Activated naive CD4-positive, alpha-beta T cell treated with Interleukin-2 at 50 U/mL for 16 hours (primary cell): Measurements from ENCODE around the gene SLC44A5.
"Not testable (repeated sequence)": the region's sequence is repeated elsewhere in the genome, so short reads cannot be mapped to it uniquely, and the experiment has no call there.

Source experiments
- DNase-seq: peaks from one replicate; pipeline ENCODE4 v3.0.0-alpha.2; 2020

SLC44A5 gene

GRCh38 chr1:75444220-75444619 is 166.7 kb downstream of the SLC44A5 start:
- no peak for DNase-seq

DNA sequence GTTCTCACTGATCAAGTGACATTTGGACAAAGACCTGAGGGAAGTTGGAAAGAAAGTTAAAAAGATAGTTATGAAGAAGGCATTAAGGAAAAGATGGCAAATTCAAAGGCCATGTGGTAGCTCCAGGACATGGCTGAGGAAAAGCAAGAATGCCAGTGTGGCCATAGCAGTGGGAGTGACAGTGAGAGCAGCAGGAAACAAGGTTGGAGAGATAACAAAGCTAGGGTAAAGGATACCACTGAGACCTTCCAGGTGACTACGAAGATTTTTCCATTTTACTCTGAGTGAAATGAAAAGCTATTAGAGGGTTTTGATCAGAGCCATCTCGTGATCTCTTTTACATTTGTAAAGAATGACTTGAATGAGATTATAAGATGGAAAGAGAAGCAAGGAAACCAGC is 170.6 kb downstream of the SLC44A5 start:
- DNase-seq: no peak

- DNase-seq: no peak
These were observed 172.6 kb downstream of the SLC44A5 start for GRCh38 chr1:75438355-75438754.

GRCh38 chr1:75431843-75432242 is 179.1 kb downstream of the SLC44A5 start:
- DNase-seq: no peak

DNA sequence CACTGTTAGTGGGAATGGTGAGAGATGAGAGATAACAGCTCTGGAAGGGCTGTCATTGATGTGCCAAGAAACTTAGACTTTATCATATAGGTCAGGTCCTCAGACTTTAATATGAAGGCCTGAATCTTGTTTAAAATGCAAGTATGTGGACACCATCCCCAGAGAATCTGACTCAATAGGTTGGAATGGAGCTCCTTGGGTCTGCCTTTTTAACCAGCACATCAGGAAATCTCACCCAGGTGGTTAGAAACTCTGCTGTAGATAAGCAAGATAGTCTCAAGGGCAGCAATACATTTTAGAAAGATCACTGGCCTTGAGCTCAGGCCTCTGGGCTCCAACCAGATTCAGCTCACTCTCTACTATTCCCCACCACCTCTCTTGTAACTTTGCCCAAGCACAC is 180.4 kb downstream of the SLC44A5 start:
- DNase-seq: no peak

DNA sequence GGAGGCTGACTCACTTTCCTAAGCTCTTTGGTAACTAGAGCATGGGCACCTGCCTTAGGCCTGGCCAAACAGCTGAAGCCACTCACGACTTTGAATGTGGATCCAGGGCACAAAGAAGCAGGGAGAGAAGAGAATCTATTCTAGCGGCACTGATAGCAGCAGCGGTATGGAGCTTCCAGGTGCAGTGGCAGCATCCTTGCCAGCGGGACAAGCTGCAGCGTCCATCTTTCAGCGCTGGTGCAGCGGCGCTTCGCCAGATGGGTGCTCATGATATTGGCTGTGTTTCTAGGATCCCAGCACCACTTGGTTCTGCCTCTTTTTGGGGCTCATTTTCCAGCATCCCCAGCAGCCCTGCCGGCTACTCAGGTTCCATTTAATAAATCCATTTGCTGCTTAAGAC is 184.2 kb downstream of the SLC44A5 start:
- DNase-seq: no peak

DNA sequence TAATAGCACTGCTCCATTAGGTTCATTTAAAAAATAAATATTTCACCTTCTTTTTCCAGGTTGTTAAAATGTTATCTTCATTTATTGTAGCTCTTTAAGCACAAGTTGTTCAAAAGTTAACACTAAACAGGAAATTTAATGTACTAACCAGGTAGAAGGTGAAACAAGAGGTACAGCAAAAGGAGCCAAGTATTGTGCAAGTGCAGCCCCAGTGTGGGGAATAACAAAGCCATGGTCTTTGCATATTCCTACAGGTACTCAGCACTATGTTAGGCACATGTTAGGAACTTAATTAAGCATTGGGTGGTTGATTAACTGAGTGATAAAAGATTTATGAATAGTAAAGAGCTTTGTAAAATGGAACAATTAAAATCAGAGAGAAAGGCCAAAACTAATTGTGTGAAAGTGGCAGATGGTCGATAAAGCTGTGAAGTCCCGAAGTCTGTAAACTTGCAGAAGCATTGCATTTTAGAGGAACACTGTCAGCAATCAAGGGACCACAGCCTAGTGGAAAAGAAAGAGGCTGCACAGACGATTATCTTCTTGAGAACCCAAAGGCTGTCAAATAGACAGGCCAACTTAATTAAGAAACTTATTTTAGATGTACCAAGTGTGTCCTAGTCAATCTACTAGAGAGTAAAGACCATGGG is 185.8 kb downstream of the SLC44A5 start:
- no peak for DNase-seq

DNA sequence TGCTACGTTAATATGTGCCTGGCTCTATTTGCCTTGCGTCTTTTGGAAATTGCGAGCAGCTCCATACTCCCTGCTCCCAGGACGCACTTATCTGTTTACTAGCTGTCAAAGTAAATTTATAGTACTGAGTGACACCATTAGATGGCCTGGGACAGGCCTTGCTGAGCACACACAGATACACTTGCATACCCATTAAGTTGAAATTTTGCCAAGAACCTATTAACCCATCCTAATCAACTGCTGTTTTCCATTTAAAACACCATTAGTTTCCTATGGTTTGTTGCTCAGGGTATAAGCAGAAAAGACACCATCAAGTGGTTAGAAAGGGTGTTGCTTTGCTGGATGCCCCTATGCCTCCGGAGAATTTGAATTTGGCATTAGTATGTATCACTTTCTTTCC is 187.3 kb downstream of the SLC44A5 start:
- no peak for DNase-seq

DNA sequence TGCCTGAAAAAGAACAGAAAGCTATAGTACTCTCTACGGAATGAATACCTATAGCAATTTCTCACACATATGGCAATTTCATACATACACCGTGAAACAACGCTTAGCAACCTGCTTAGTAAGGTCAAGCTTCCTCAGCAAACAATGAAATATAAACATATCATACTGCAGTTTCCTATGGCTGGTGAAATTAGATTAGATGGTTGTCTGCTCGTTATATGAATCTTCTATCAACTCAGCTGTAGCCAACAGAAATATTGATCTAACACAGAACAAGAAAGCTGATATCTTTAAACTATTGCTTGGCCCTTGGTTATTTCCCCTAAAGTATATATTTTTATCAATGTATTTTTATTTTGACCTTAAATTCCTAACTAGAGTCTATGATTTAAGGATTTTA is 187.8 kb downstream of the SLC44A5 start:
- no peak for DNase-seq

DNA sequence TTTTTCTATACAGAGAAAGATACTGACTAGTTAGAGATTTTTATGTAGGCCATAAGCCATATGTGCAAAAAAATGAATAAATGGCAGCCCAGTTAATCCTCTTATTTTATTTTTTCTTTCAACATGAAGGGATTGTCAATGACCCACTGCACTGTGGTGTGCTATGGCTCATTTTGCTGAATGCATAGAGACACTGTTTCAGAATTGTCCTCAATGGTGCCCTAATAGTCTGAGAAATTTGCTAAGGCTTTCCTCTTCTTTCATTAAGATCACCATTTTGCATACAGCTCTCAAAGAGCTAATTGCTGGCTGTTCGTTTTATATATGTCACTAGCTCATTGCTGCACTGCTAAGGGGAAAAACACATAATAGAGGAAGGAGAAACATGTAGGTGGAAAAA is 189.5 kb downstream of the SLC44A5 start:
- DNase-seq: no peak

DNA sequence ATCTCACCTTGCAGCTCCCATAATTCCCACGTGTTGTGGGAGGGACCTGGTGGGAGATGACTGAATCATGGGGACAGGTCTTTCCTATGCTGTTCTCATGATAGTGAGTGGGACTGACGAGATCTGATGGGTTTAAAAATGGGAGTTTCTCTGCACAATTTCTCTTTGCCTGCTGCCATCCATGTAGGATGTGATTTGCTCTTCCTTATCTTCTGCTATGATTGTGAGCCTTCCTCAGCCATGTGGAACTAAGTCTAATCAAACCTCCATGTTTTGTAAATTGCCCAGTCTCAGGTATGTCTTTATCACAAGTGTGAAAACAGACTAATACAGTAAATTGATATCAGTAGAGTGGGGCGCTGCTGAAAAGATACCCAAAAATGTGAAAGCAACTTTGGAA is 195.7 kb downstream of the SLC44A5 start:
- DNase-seq: no peak

- DNase-seq: no peak
These were observed 198.3 kb downstream of the SLC44A5 start for GRCh38 chr1:75412616-75413015.

GRCh38 chr1:75404681-75405080 is 206.2 kb downstream of the SLC44A5 start:
- not testable (repeated sequence) for DNase-seq

DNA sequence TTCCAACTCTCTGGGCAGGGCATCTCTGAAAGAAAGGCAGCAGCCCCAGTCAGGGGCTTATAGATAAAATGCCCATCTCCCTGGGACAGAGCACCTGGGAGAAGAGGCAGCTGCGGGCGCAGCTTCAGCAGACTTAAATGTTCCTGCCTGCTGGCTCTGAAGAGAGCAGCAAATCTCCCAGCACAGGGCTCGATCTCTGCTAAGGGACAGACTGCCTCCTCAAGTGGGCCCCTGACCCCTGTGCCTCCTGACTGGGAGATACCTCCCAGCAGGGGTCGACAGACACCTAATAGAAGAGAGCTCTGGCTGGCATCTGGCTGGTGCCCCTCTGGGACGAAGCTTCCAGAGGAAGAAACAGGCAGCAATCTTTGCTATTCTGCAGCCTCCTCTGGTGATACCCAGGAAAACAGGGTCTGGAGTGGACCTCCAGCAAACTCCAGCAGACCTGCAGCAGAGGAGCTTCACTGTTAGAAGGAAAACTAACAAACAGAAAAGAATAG is 207.7 kb downstream of the SLC44A5 start:
- DNase-seq: not testable (repeated sequence)

GRCh38 chr1:75400716-75401115 is 210.2 kb downstream of the SLC44A5 start:
- DNase-seq: no peak

GRCh38 chr1:75396745-75397144 is 214.2 kb downstream of the SLC44A5 start:
- no peak for DNase-seq

- no peak for DNase-seq
These were observed 214.7 kb downstream of the SLC44A5 start for GRCh38 chr1:75396260-75396659.

- no peak for DNase-seq
These were observed 216.4 kb downstream of the SLC44A5 start for GRCh38 chr1:75394386-75395139.

- DNase-seq: no peak
These were observed 218.6 kb downstream of the SLC44A5 start for GRCh38 chr1:75392278-75392677.

DNA sequence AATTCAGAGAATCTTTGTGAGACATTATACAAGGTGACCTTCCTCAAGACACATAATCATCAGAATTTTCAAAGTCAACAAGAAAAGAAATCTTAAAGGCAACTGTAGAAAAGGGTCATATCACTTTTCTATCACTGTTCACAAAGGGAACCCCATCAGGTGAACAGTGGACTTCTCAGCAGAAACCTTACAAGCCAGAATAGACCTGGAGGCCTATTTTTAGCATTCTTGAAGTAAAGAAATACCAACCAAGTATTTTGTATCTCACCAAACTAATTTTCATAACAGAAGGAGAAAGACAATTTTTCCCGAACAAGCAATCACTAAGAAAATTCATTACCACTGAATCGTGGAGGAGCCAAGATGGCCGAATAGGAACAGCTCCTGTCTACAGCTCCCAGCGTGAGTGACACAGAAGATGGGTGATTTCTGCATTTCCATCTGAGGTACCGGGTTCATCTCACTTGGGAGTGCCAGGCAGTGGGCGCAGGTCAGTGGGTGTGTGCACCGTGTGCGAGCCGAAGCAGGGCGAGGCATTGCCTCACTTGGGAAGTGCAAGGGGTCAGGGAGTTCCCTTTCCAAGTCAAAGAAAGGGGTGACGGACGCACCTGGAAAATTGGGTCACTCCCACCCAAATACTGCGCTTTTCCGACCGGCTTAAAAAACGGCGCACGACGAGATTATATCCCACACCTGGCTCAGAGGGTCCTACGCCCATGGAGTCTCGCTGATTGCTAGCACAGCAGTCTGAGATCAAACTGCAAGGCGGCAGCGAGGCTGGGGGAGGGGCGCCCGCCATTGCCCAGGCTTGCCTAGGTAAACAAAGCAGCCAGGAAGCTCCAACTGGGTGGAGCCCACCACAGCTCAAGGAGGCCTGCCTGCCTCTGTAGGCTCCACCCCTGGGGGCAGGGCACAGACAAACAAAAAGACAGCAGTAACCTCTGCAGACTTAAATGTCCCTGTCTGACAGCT is 235.2 kb downstream of the SLC44A5 start:
- DNase-seq: not testable (repeated sequence)

DNA sequence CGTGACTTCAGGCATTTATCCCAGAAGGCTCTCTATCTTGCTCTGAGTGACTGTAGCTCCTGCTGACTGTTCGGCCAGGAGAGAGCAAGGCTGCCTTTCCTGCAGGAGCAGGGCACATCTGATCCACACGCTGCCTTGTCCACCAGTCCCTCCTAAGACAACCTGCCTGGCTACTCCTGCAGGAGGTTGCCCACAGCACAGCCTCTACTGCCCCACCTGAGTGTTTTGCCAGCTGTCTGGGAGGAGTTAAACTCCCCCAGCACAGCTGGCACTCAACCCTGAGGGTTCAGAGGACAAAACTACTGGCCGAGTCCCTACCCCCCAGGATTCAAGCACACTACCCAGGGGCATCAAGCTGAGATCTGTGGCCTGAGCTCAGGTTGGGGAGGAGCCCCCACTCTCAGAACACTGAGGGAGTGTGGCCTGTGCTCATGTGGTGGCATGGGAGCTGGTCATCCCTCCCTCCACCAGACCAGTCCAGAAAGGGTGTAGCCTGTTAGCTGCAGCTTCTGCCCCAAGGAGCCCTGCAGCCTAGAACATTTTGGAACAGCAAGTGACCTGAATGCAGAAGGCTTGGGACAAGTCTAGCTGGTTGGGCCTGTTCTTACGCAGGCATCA is 237.3 kb downstream of the SLC44A5 start:
- DNase-seq: no peak

GRCh38 chr1:75366595-75366994 is 244.3 kb downstream of the SLC44A5 start:
- no peak for DNase-seq

GRCh38 chr1:75361260-75361659 is 249.7 kb downstream of the SLC44A5 start:
- no peak for DNase-seq
